Colonic mucosa (tissue), 4 donors: Measurements from ENCODE around the gene ITGA6. TPM values are rescaled to one million over a fixed set of nuclear protein-coding genes. Genes with fewer than 3 reads are reported as not detected.

Experiments
- DNase-seq: peaks from one replicate; pipeline ENCODE4 v3.0.0-alpha.2; 2020
- H3K27ac ChIP-seq: fragments of 200-600 bp; one replicate; pipeline ENCODE4 v1.8.0; 2021
- H3K27me3 ChIP-seq: fragments of 200-600 bp; one replicate; pipeline ENCODE4 v1.8.0; 2021
- H3K36me3 ChIP-seq: fragments of 200-600 bp; one replicate; pipeline ENCODE4 v1.8.0; 2021
- H3K4me1 ChIP-seq: fragments of 200-600 bp; one replicate; pipeline ENCODE4 v1.8.0; 2021; ENCODE audit warnings: mild to moderate bottlenecking
- H3K4me3 ChIP-seq: fragments of 200-600 bp; one replicate; pipeline ENCODE4 v1.8.0; 2021
- H3K9ac ChIP-seq, 2 donors: one replicate each; pipeline ENCODE4 v1.7.0; 2013; ENCODE audit warnings: control low read depth in 2 of 2, low read depth in 2 of 2, low read length in 2 of 2
- H3K9me3 ChIP-seq: fragments of 200-600 bp; one replicate; pipeline ENCODE4 v1.8.0; 2021
- intact Hi-C: fragments of 100-400 bp; cut with DNase I; formaldehyde crosslinking; loops from one replicate; pipeline ENCODE4 v1.14.1; 2022
- total RNA-seq, 2 donors: library from RNA; stranded (reverse); fragmentation: NEBNext Ultra II Directional in 1 of 2; extraction: Animal tissue kit (Norgen Biotek cat#: 25700) in 1 of 2; gene quantifications; one replicate each; pipeline ENCODE4 v1.2.1, GENCODE V29; 2021
- TF ChIP-seq, protein P1 (sequence below): fragments of 200-600 bp; IDR thresholded peaks from one replicate; pipeline ENCODE4 v1.8.0; 2022; ENCODE audit warnings: antibody characterized with exemption, mild to moderate bottlenecking
- donor health status: healthy.
- donor health status: DM: no; HTN: no; CAD: no.
- donor health status: DM: no; HTN: no; CAD: no.

The ITGA6 gene
- total RNA-seq: 100 to 1,000 TPM; 174 to 186 TPM

GRCh38 chr2:172427256-172427989 lies at the start of gene ITGA6:
Gene ITGA6, plus strand, starts transcription at chr2:172427586.
- peaks cover 5% of the 10 kb centered on the region for H3K4me1 ChIP-seq
- no peaks in the 10 kb centered on the region for H3K9me3 ChIP-seq
- H3K27ac ChIP-seq: peak within 1 kb of the TSS; percentile 97
- H3K4me3 ChIP-seq: peak within 1 kb of the TSS; percentile 86
- intact Hi-C loops: loop anchor here (5.0 kb wide), 1 partner anchor 35 kb away; no protein-coding TSS in a partner anchor
- TF ChIP-seq, protein P1, sequence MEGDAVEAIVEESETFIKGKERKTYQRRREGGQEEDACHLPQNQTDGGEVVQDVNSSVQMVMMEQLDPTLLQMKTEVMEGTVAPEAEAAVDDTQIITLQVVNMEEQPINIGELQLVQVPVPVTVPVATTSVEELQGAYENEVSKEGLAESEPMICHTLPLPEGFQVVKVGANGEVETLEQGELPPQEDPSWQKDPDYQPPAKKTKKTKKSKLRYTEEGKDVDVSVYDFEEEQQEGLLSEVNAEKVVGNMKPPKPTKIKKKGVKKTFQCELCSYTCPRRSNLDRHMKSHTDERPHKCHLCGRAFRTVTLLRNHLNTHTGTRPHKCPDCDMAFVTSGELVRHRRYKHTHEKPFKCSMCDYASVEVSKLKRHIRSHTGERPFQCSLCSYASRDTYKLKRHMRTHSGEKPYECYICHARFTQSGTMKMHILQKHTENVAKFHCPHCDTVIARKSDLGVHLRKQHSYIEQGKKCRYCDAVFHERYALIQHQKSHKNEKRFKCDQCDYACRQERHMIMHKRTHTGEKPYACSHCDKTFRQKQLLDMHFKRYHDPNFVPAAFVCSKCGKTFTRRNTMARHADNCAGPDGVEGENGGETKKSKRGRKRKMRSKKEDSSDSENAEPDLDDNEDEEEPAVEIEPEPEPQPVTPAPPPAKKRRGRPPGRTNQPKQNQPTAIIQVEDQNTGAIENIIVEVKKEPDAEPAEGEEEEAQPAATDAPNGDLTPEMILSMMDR: no peak
- peak within 1 kb of the TSS; percentile 95 to 97 for H3K9ac ChIP-seq
- DNase-seq: peak; percentile 92
- no peaks in the 10 kb centered on the region for H3K36me3 ChIP-seq
- H3K27me3 ChIP-seq: no peaks in the 10 kb centered on the region

- intact Hi-C loops: no loop called here
- Histone ChIP-seq H3K27ac (no peak overlapping the region), H3K36me3 (no peaks in the 10 kb centered on the region), H3K9me3 (no peaks in the 10 kb centered on the region), H3K4me1 (no peaks in the 10 kb centered on the region), H3K4me3 (no peak overlapping the region), H3K9ac (no peak overlapping the region), H3K27me3 (no peaks in the 10 kb centered on the region)
- DNase-seq: no peak
- TF ChIP-seq, protein P1: no peak
These were observed 46.7 kb upstream of the ITGA6 start for GRCh38 chr2:172380436-172381274.

DNA sequence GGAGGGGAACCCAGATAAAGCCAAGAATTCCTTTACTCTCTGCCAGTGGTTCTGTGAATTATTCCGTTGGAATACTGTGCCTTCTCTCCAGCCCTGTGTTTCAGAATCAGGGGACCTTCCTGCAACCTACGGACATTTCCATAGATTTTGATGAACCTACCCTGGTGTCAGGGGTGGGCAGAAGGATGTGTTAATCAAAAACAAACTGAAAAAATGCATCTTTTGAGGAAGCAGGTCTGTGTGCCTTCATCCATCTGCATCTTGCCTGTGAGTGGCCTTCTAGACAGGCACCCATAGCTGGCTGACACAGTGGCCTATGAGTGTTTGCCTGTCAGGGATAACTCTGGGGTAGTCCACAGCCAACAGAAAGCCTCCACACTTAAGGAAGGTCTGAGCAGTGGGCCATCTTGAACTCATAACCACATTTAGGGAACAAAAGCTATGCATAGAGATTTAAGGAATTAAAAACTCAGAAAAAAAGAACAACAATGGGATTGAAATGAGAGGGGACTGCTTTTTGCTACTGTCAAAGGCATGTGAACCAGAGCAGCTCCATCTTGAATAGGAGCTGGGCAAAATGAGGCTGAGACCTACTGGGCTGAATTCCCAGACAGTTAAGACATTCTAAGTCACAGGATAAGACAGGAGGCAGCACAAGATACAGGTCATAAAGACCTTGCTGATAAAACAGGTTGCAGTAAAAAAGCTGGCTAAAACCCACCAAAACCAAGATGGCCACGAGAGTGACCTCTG lies 45.9 kb upstream of the ITGA6 start:
- Histone ChIP-seq H3K9me3 (no peaks in the 10 kb centered on the region), H3K27me3 (no peaks in the 10 kb centered on the region), H3K9ac (no peak overlapping the region), H3K27ac (no peak overlapping the region), H3K36me3 (no peaks in the 10 kb centered on the region), H3K4me3 (no peak overlapping the region), H3K4me1 (no peaks in the 10 kb centered on the region)
- TF ChIP-seq, protein P1: no peak
- no peak for DNase-seq
- intact Hi-C loops: no loop called here

GRCh38 chr2:172387361-172387760 lies 40.0 kb upstream of the ITGA6 start:
- H3K27me3 ChIP-seq: no peaks in the 10 kb centered on the region
- H3K4me1 ChIP-seq: no peaks in the 10 kb centered on the region
- intact Hi-C loops: no loop called here

More at GRCh38 chr2:172387361-172387760, 40.0 kb upstream of the ITGA6 start:
- no peak overlapping the region for H3K27ac ChIP-seq
- H3K9me3 ChIP-seq: no peaks in the 10 kb centered on the region
- H3K9ac ChIP-seq: no peak overlapping the region
- TF ChIP-seq, protein P1: no peak
- no peak for DNase-seq
- H3K36me3 ChIP-seq: no peaks in the 10 kb centered on the region
- H3K4me3 ChIP-seq: no peak overlapping the region
